ENCODE measurements around the gene DYNLT2.

DNA sequence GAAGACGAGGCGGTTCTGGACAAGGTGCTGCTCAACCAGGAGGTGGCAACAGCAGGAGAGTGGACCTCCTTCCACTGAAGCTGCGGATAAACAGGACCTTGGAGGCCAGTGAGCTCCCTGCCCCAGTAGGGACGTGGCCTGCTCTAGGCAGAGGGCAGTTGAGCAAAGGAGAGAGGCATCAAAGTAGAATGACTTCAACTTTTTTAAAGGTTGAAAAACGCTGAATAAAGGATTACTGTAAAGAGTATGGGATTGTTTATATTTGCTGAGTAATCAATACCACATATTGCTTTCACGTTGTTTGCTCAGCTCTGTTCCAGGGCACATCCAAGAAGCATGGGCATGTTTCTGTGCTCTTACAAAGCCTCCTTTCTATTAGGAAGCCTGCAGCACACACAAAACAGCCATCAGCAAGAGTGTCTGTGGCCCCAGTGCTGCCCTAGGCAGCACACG, 48.1 kb upstream of the DYNLT2 start:
- TF ChIP-seq, protein P1, sequence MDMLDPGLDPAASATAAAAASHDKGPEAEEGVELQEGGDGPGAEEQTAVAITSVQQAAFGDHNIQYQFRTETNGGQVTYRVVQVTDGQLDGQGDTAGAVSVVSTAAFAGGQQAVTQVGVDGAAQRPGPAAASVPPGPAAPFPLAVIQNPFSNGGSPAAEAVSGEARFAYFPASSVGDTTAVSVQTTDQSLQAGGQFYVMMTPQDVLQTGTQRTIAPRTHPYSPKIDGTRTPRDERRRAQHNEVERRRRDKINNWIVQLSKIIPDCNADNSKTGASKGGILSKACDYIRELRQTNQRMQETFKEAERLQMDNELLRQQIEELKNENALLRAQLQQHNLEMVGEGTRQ (CRISPR knock-in tag; IDR thresholded peaks at IDR 0.05), result no peak
- TF ChIP-seq, protein P2, sequence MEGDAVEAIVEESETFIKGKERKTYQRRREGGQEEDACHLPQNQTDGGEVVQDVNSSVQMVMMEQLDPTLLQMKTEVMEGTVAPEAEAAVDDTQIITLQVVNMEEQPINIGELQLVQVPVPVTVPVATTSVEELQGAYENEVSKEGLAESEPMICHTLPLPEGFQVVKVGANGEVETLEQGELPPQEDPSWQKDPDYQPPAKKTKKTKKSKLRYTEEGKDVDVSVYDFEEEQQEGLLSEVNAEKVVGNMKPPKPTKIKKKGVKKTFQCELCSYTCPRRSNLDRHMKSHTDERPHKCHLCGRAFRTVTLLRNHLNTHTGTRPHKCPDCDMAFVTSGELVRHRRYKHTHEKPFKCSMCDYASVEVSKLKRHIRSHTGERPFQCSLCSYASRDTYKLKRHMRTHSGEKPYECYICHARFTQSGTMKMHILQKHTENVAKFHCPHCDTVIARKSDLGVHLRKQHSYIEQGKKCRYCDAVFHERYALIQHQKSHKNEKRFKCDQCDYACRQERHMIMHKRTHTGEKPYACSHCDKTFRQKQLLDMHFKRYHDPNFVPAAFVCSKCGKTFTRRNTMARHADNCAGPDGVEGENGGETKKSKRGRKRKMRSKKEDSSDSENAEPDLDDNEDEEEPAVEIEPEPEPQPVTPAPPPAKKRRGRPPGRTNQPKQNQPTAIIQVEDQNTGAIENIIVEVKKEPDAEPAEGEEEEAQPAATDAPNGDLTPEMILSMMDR (IDR thresholded peaks at IDR 0.05), result no peak
- TF ChIP-seq, protein P3, sequence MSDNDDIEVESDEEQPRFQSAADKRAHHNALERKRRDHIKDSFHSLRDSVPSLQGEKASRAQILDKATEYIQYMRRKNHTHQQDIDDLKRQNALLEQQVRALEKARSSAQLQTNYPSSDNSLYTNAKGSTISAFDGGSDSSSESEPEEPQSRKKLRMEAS (CRISPR knock-in tag; IDR thresholded peaks at IDR 0.05), result no peak
- TF ChIP-seq E2F4 (CRISPR knock-in tag; IDR thresholded peaks at IDR 0.05; ENCODE audit: borderline replicate concordance, low read depth) (no peak), TCF7 (CRISPR knock-in tag; IDR thresholded peaks at IDR 0.05; ENCODE audit: low read depth) (no peak), NR3C1 (CRISPR knock-in tag; conservative IDR thresholded peaks at IDR 0.05; ENCODE audit: low read depth) (no peak), SOX15 (CRISPR knock-in tag; IDR thresholded peaks at IDR 0.05) (no peak), ATF6 (CRISPR knock-in tag; IDR thresholded peaks at IDR 0.05) (no peak), ARID4B (CRISPR knock-in tag; IDR thresholded peaks at IDR 0.05; ENCODE audit: borderline replicate concordance) (no peak), NR2C2 (CRISPR knock-in tag; IDR thresholded peaks at IDR 0.05) (no peak)
- TF ChIP-seq, protein P4, sequence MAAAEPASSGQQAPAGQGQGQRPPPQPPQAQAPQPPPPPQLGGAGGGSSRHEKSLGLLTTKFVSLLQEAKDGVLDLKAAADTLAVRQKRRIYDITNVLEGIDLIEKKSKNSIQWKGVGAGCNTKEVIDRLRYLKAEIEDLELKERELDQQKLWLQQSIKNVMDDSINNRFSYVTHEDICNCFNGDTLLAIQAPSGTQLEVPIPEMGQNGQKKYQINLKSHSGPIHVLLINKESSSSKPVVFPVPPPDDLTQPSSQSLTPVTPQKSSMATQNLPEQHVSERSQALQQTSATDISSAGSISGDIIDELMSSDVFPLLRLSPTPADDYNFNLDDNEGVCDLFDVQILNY (CRISPR knock-in tag; IDR thresholded peaks at IDR 0.05), result no peak
- TF ChIP-seq, protein P5, sequence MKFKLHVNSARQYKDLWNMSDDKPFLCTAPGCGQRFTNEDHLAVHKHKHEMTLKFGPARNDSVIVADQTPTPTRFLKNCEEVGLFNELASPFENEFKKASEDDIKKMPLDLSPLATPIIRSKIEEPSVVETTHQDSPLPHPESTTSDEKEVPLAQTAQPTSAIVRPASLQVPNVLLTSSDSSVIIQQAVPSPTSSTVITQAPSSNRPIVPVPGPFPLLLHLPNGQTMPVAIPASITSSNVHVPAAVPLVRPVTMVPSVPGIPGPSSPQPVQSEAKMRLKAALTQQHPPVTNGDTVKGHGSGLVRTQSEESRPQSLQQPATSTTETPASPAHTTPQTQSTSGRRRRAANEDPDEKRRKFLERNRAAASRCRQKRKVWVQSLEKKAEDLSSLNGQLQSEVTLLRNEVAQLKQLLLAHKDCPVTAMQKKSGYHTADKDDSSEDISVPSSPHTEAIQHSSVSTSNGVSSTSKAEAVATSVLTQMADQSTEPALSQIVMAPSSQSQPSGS (CRISPR knock-in tag; IDR thresholded peaks at IDR 0.05; ENCODE audit: borderline replicate concordance, low read depth), result no peak
